GM12873 (cell line): Measurements from ENCODE around the gene PARD3.

Experiments used
- CTCF ChIP-seq: IDR thresholded peaks from 2 replicates; pipeline ENCODE4 v1.5.1; 2012; ENCODE audit warnings: low read depth, mild to moderate bottlenecking, moderate library complexity, low read length, control low read depth; ENCODE audit not compliant: insufficient read depth; ENCODE audit errors: missing control alignments

Gene PARD3

GRCh38 chr10:34121125-34121753 lies 693.9 kb downstream of the PARD3 start:
- no peak for TF ChIP-seq CTCF

- TF ChIP-seq CTCF = no peak
These were observed 695.6 kb downstream of the PARD3 start for GRCh38 chr10:34119456-34119855.

- no peak for TF ChIP-seq CTCF
These were observed 698.3 kb downstream of the PARD3 start for GRCh38 chr10:34116681-34117271.

GRCh38 chr10:34116220-34116641 lies 698.9 kb downstream of the PARD3 start:
- no peak for TF ChIP-seq CTCF

DNA sequence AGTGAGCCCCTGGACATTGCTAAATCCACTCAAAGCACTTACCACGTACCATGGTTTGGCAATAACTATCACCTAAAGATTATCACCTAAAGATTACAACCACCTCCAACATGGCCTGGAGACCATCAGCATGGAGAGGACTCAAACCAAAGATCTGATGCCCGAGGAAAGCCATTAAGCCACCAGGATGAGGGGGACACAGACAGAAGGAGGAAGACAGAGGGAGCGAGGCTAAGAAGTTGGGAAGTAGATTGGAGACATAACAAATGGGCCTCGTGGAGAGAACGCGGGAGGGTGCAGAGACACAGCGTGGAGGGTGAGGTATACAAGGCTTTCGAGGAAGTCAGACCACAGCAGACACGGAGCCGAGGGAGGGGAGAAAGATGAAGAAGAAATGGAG lies 700.2 kb downstream of the PARD3 start:
- TF ChIP-seq CTCF = no peak

- TF ChIP-seq CTCF = no peak
These were observed 701.4 kb downstream of the PARD3 start for GRCh38 chr10:34113504-34114225.

- TF ChIP-seq CTCF = no peak
These were observed 702.8 kb downstream of the PARD3 start for GRCh38 chr10:34112171-34112782.
